ENCODE measurements around the gene KRT39.

Gene KRT39

DNA sequence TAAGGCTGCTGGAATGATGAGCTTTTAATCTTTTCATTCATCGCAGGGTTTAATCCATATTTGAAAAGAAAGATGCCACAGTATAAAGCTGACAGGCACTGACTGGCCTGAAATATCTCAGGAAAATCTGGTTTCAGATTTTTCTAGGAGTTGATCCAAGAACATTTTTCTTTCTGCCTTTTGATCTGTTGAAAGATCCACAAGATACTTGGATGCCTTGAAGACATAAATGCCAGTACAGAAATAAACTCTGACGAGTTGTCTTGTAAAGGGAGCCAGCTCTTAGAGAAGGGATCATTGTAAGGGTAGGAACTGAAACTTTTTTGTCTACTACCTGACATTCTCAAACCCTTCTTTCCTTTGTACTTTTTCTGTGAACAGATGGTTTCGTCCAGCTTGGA, 56.3 kb downstream of the KRT39 start:
- 85 to 91% methylated on average over 2 to 3 of the region's 3 CpGs for WGBS, 2 experiments
- H3K9me3 ChIP-seq (ENCODE audit: control insufficient read depth, low read length), result no peaks in the 10 kb centered on the region
- H3K27ac ChIP-seq (ENCODE audit: insufficient read depth, low read depth, low read length, poor library complexity, severe bottlenecking), result no peak overlapping the region
- no peaks in the 10 kb centered on the region for H3K27me3 ChIP-seq (ENCODE audit: control insufficient read depth, insufficient read depth, low read length, poor library complexity, severe bottlenecking)
- H3K4me1 ChIP-seq (ENCODE audit: control insufficient read depth, insufficient read depth, low read length), result no peaks in the 10 kb centered on the region
- H3K4me3 ChIP-seq (ENCODE audit: insufficient read depth, low read depth, low read length), result no peak overlapping the region
- no peaks in the 10 kb centered on the region for H3K36me3 ChIP-seq (ENCODE audit: control insufficient read depth, insufficient read depth, low read length)

DNA sequence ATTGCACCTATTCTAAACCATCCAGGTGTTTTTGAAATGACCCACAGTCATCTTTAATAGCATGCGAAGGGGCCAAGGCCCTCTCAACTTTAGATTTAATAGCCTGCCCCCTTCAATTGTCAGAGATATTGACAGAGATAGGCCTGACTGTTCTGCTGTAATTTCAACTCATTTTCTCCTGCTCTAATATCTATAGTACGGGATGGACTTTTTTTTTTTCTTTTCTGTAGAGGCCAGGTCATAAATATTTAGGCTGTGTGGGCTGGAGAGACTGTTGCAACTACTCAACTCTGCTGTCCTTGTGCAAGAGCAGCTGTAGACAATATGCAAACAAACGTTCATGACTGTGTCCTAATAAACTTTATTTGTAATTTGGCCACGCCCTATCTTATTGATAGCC, 57.0 kb downstream of the KRT39 start:
- Histone ChIP-seq H3K27ac (ENCODE audit: insufficient read depth, low read depth, low read length, poor library complexity, severe bottlenecking) (no peak overlapping the region), H3K36me3 (ENCODE audit: control insufficient read depth, insufficient read depth, low read length) (no peaks in the 10 kb centered on the region), H3K4me1 (ENCODE audit: control insufficient read depth, insufficient read depth, low read length) (no peaks in the 10 kb centered on the region), H3K27me3 (ENCODE audit: control insufficient read depth, insufficient read depth, low read length, poor library complexity, severe bottlenecking) (no peaks in the 10 kb centered on the region), H3K9me3 (ENCODE audit: control insufficient read depth, low read length) (no peaks in the 10 kb centered on the region), H3K4me3 (ENCODE audit: insufficient read depth, low read depth, low read length) (no peak overlapping the region)
- 84 to 88% methylated on average over 3 to 4 of the region's 4 CpGs for WGBS, 2 experiments

DNA sequence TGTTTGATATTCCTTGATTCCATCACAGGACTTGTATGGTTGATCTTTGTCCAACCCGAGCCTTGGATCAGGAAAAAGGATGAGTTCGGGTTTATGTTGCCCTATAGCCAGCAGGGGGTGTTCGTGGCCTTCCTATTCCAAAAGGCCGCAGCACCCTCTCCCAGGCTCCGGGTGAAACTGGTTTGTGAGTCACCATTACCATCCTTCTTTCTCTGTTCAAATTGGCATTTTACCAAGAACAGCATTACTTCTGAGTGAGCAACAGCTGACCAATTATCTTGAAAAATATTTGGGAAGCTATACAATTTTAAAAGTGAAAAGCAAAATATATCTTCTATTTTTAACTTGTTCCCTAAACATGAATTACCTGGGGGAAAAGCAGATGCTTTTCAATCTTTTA, 57.4 kb downstream of the KRT39 start:
- no peaks in the 10 kb centered on the region for H3K4me1 ChIP-seq (ENCODE audit: control insufficient read depth, insufficient read depth, low read length)
- H3K27me3 ChIP-seq (ENCODE audit: control insufficient read depth, insufficient read depth, low read length, poor library complexity, severe bottlenecking), result no peaks in the 10 kb centered on the region
- H3K36me3 ChIP-seq (ENCODE audit: control insufficient read depth, insufficient read depth, low read length), result no peaks in the 10 kb centered on the region
- H3K4me3 ChIP-seq (ENCODE audit: insufficient read depth, low read depth, low read length), result no peak overlapping the region
- H3K9me3 ChIP-seq (ENCODE audit: control insufficient read depth, low read length), result no peaks in the 10 kb centered on the region
- 9 to 10% methylated on average over 5 of the region's 5 CpGs for WGBS, 2 experiments
- no peak overlapping the region for H3K27ac ChIP-seq (ENCODE audit: insufficient read depth, low read depth, low read length, poor library complexity, severe bottlenecking)

Measured in ectodermal cell (in vitro differentiated cells).